HuH-7.5 (cell line): ENCODE measurements around the gene ELN.

ENCODE experiments used
- DNase-seq: peaks from one replicate; pipeline ENCODE4 v3.0.0; 2011; ENCODE audit warnings: low spot score

ELN gene

DNA sequence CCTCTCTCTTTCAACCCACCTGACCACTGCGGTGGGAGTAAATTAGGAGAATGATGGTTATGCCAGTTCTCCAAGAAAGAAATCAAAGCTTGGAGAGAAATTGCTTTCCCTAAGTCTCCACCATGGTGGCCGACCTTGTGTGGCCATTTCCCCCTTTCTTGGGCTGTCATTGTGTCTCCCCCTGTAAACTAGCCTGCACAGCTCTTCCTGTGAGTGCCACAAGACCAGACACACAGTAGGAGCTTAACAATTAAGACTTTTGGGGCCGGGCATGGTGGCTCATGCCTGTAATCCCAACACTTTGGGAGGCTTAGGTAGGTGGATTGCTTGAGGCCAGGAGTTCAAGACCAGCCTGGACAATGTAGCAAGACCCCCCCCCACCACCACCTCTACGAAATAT lies 36.7 kb downstream of the ELN start:
- no peak for DNase-seq

DNA sequence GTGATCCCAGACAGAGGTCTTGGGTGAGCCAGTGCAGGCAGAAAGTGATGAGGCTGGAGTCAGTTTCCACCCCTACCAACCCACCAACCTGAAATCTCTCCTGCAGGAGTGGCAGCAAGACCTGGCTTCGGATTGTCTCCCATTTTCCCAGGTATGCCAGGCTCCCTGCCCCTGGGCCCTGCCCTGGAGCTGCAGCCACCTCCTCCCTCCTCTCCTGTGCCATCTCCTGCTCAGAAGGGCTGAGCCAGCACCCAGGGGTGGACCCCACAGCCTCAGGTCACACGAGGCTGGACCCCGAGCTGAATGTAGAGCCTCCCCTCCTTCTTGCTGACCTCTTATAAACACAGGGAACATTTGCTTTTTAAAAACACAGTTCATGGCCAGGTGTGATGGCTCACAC lies 38.7 kb downstream of the ELN start:
- DNase-seq, result no peak

DNA sequence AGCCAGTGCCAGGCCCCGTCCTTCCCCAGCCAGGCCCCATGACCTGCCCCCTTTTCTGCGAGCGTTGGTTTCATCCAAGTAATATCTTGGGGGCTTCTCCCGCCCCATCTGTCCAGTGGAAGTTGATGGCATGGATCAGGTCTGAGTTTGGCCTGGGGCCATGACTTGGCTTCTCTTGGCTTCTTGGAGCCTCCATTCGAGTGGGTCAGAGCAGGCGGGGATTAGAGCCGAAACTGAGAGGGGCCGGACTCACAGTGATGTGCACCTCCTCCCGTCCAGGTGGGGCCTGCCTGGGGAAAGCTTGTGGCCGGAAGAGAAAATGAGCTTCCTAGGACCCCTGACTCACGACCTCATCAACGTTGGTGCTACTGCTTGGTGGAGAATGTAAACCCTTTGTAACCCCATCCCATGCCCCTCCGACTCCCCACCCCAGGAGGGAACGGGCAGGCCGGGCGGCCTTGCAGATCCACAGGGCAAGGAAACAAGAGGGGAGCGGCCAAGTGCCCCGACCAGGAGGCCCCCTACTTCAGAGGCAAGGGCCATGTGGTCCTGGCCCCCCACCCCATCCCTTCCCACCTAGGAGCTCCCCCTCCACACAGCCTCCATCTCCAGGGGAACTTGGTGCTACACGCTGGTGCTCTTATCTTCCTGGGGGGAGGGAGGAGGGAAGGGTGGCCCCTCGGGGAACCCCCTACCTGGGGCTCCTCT lies 40.6 kb downstream of the ELN start:
- DNase-seq, result no peak

DNA sequence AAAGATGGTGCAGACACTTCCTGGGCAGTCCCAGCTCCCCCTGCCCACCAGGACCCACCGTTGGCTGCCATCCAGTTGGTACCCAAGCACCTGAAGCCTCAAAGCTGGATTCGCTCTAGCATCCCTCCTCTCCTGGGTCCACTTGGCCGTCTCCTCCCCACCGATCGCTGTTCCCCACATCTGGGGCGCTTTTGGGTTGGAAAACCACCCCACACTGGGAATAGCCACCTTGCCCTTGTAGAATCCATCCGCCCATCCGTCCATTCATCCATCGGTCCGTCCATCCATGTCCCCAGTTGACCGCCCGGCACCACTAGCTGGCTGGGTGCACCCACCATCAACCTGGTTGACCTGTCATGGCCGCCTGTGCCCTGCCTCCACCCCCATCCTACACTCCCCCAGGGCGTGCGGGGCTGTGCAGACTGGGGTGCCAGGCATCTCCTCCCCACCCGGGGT lies 41.1 kb downstream of the ELN start:
- no peak for DNase-seq

DNA sequence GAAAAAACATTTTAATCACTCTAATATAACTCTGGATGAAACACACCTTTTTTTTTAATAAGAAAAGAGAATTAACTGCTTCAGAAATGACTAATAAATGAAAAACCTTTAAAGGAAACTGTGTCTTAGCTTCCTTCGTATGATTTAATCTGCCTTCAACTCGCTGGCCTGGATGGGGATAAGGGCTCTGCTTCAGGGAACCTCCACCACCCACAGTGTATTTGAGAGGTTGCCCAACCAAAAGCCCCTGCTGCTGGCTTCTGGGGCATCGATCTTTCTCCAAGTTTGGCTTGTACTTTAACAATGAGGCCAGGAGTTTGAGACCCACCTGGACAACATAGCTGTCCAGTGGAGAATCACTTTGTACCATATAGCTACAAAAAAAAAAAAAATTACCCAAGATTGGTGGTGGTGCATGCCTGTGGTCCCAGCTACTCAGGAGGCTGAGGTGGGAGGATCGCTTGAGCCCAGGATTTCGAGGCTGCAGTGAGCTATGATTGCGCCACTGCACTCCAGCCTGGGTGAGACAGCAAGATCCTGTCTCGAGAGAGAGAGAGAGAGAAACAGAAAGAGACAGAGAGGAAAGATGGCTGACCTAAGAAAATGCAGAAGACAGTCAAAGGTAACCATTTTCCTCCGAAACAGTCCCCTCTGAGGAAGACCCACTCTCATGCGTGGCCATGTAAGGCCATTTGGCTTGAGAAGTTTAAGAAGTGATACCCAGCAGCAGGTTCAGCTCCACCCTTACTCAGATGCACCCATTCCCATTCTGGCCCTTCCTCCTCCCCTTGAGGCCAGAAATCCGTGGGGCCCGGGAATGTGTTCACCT lies 42.0 kb downstream of the ELN start:
- no peak for DNase-seq

DNA sequence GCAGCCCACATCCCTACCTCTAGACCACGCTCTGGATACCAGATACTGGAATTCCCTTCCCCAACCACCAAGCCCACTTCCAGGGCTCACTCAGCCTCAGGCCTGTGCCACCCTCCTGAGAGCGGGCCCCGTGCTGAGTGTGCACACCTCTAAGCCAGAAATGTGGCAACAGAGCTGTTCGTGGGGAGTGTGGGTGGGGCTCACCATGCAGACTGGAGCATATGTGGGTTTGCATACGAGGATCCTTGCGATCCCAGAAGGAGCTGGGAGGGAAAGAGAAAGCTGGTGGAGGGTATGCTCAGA lies 42.6 kb downstream of the ELN start:
- DNase-seq, result no peak

DNA sequence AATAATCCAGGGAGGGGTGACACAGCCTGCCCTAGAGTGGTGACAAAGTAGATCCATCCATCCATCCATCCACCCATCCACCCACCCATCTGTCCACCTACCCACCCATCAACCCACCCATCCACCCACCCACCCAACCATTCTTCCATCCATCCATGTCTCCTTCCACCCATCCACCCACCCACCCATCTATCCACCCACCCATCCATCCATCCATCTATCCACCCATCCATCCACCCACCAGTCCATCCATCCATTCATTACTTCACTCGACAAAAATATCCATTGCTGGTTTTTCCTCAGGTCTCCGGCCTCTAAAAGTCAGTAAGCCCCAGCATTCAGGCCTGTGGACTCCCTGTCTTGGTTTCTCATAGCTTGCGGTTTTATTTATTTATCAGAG lies 43.1 kb downstream of the ELN start:
- no peak for DNase-seq

DNA sequence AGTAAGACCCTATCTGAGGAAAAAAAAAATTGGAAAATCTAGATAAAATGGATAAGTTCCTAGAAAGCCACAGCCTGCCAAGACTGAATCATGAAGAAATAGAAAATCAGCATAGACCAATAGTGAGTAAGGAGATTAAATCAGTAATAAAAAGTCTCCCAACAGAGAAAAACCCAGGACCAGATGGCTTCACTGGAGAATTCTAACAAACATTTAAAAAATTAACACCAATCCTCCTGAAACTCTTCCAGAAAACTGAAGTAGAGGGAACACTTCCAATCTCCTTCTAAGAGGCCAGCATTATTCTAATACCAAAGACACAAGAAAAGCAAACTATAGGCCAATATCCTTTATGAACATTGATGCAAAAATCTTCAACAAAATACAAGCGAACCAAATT lies 46.8 kb downstream of the ELN start:
- DNase-seq, result no peak

DNA sequence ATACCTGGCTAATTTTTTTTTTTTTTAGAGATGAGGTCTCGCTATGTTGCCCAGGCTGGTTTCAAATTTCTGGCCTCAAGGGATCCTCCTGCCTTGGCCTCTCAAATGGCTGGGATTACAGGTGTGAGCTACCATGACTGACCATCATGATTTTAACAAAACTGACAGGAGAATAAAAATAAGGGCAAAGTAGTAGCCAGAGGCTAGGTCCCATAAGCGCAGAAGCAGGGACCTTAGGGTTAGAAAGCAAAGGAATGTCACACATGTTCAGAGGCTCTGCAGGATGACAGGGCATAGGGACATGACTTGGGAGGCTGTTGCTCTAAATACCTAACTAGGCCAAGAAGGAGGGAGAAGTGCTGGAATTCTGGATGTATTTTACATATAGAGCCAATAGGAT lies 50.5 kb downstream of the ELN start:
- DNase-seq, result no peak

DNA sequence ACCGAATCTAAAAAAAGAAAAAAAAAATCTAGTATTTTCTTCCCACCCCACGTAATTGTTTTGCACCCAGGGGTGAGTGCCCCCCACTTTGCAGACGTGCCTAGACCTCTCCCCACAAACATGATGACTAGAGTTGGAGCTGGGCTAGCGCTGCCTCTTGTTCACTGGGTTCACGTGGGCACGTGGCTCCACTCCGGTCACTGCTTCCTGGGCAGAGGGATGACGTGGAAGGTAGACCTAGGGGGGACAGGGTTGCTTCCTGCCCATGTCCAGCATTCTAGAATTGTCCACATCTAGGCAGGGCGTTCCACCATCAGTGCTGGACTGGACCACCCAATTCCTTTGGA lies 54.8 kb downstream of the ELN start:
- DNase-seq, result no peak

DNA sequence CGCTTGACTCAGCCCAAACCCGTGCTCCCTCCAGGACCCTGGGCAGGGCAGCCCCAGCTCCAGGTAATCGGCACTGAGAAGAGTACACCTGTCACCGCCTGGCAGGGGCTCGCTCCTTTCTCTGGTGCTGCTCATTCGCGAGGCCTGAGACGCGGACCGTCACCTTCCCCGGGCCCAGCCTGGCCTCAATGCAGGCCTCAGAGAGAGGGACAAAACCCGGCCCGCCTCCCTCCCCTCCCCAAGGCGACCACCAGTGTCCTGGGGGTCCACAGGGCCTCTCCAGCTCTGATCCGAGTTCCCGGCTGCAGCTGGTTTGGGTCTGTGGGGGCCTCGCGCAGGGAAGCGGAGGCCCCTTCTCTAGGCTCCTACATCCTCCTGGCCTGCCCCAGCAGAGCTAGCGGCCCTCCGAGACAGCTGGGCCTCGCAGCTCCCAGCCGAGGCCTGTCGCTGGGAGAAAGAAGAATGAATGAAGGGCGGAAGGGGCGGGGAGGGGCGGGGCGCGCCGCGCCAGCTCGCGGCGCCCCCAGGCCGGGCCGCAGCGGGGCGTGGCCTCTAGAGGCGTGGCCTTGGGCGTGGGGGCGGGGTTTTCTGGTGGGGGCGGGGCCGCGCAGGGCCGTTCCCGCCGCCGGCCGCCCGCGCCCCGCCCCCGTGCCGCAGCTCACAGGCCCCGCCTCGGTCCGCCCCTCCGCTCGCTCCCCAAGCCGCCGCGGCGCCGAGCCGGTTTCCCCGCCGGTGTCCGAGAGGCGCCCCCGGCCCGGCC lies 55.3 kb downstream of the ELN start, which contains the start of gene LIMK1:
LIMK1 (plus strand) TSS at position 688 of the 760 bp plus-strand sequence. CDS start 187 bp downstream, outside the sequence.
- peak; percentile 90 for DNase-seq

DNA sequence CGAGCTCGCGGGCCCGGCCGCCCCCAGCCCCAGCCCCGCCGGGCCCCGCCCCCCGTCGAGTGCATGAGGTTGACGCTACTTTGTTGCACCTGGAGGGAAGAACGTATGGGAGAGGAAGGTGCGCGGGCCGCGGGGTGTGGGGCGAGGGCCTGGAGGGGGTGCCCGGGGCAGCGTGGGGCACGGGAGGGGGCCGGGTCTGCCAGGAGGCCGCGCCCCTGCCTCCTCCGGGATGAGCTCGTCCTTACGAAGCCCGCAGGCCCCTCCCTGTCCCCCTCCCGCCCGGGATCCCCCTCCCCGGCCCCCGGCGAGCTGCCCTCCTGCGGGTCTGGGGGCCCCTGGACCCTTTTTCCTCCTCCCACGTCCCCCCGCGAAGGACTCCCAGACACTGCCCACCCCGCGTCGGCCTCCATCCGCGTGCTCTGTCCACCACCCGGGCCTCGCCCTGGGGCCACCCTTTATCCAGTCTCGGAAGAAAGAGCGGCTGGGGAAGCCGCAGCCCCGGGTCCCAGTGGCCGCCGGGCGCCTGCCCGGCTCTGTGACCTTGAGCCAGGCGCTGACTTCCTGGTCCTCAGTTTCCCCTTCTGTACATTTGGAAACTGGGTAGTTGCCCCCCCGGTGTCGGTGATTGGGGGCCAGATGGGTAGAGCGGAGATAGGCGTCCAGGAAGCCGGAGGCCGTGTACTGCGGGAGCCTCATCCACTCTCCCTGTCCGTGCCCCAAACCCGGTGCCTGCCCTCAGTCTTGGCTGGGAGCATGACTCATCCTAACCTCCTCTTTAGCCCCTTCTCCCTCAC lies 56.2 kb downstream of the ELN start:
- DNase-seq, result peak; percentile 64

DNA sequence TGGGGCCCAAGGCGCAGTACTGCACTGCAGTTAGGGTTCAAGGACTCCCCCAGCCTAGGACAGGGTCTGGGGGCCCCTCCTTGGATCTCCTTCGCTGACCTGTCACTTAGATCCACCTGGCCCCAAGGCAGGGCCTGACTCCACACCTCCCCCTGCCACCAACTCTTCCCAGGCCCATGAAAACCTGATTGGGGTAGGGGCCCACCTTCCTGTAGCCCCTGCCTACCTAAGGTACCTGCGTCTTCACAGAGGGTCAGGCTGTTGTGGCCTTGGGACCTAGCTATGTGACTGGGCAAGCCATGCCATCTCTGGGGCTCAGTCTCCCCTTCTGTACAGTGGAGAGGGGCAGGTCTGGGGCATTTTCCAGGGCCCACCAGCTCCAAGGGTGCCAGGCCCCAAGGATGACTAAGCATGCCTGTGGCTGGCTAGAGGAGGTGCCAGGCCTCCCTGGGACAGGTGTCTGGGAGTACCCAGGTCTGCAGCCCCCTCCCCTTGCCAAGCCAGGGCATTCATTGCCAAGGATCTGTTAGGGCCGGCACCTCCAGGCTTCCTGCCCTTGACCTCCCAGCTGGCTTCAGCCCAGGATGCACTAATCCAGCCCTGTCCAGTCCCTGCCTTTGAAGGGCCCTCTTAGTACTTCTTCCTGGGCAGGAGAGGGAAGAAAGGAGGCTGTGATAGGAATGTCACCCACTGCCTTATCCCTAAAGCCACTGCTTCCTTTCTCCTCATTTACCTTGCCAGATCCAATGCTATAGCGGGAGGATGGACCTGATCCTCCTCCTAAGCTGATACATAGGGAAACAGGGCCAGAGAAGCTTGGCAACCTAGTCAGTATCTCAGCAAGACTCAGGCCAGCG lies 57.0 kb downstream of the ELN start:
- no peak for DNase-seq

DNA sequence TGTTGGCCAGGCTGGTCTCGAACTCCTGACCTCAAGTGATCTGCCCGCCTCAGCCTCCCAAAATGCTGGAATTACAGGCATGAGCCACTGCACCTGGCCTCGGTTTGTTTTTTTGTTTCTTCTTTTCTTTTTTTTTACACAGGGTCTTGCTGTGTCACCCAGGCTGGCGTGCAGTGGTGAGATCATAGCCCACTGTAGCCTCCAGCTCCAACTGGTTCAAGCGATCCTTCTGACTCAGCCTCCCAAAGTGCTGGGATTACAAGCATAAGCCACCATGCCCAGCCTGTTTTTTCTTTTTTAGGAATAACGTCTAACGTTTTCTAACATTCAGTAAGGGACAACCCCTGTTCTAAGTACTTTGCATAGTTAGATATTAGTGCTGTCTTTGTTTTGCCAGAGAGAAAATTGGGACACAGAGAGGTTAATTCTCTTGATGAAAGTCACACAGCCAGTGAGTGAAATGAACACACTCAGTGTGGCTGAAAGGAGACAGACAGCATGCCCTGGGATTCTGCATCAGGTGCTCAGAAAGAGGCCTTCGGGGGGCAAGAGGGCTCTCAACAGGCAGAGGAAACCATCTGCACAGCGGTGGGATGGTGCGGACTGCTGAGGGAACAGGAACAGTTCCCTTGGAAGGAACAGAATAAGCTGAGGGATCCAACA lies 59.9 kb downstream of the ELN start:
- no peak for DNase-seq

DNA sequence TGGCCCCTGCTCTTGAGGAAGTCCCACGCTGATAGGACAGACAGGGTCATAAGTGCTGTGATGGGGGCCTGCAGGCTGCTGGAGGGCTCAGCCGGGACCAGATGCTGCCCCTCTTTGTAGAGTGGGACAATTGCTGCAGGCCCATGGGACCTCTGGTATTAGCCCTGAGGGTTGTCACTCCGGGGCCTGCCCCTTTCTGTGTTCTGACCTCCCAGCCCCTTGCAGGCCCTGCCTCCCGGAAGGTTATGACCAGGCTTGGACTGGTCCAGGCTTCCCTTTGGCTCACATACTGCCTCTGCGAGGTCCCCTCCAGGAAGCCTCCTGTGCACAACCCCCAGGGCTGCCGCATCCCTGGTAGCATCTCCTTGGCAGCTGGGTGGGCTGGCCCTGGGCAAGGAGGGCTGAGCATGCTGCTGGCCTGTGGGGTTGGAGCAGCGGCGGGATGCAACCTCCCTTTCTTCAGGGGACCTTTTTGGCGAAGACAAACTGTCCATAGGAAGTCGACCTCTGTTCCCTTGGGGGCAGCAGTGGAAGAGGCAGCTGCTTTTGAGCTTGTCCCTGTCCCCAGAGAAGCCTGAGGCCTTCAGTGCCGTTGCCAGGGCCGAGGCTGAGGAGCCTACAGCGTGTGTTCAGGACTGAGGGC lies 64.5 kb downstream of the ELN start:
- DNase-seq, result no peak

DNA sequence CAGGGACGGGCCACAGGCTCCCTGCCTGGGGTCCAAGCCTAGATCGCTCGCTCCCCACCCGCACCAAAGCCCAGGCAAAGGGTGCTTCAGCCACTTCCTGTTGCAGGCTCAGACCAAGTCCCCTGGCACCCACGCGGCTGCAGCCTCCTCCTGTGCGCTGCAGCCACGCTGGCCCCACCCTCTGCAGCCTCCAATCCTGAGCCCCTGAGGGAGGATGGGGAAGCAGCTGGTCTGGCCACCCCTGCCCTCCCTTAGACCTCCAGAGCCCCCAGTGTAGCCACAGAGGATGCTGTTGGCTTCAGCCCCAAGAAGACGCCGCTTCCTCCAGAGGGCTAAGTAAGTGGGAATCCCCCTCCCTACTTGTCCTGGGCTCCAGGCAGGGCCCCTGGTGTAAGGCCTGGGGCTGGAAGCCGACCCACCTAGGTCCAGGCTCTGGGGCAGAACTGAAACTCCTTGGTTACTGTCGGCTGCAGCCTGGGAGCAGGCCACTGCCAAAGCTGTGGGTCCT lies 65.0 kb downstream of the ELN start:
- no peak for DNase-seq

DNA sequence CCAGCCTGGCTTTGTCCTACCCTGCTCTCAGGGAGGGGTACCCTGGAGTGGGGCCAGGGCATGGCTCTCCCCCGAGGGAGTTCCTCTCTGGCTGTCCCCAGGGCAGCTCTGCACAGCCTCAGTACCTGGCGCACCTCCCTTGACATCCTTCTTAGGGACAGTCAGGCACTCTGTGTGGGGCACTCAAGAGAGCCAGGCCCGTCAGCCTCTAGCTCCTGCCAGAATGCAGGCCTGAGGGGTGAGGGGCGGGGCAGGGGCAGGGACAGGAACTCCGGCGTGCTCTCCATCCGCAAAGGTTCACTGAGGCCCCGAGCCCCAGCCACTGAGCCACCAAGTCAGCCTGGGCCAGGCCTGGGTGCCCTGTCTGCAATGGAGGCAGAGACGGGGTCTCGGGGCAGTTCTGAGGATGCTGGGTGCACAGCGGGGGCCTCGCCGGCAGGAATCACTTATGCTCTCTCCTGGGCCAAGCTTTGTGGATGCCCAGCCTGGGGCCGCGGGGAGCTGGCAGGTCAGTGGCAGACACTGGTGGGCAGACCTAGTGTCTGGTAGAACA lies 65.8 kb downstream of the ELN start:
- DNase-seq, result no peak

DNA sequence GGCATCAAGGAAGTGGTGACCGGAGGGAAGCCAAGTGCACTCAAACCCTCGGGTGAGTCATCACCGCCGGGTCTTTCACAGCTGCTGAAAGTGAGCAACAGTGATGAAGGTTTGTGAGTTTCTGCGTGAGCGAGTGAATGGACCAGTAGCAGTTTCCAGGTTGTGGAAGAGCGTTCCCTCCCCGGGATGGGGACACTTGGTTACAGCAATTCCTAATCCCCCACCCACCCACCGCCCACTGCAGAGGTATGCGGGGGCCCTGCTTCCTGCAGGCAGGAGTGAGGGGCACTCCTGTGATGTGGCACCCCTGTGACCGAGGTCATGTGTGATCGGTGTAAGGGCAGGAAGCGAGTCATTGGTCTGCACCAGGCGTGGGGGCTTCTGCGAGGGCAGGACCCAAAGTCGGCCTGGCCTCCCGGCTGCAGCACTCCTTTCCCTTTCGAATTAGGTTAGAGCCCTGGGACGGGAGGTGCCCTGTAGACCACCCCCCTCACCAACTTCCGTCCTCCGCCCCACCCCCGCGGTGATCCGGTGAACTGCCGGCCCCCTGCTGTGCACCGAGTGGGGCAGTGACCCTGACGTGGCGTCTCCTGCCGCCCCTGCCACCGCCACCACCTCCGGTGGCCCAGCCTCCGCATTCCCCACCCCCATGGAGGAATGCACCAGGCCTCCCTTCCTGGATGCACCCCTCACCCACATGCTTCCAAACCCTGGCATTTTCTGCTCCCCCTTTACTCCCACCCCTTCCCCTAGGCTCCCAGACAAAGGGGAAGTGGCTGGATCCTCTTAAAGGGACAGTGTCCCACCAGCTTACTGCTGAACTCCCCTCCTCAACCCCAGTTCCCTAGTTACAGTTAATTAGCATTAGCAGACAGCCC lies 66.5 kb downstream of the ELN start:
- DNase-seq, result no peak

DNA sequence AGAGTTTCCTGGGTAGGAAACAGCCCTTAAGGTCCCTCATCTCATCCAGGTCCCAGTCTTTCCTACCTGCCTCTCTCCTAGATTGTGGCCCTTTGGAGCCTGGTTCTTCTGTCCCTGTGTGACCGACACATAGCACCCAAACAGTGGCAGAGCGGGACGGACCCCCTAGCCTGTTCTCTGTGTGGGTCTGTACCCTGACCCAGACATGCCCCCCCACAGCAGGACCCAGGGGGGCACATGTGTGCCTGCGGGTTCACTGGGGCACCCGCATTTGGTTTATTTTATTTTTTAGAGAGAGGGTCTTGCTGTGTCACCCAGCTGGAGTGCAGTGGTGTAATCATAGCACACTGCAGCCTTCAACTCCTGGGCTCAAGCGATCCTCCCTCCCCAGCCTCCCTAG lies 67.2 kb downstream of the ELN start:
- DNase-seq, result no peak
